ENCODE data around the gene FLT1.
A peak's percentile ranks its signal among the peaks of the same experiment; 100 is the strongest.

The FLT1 gene, protein sequence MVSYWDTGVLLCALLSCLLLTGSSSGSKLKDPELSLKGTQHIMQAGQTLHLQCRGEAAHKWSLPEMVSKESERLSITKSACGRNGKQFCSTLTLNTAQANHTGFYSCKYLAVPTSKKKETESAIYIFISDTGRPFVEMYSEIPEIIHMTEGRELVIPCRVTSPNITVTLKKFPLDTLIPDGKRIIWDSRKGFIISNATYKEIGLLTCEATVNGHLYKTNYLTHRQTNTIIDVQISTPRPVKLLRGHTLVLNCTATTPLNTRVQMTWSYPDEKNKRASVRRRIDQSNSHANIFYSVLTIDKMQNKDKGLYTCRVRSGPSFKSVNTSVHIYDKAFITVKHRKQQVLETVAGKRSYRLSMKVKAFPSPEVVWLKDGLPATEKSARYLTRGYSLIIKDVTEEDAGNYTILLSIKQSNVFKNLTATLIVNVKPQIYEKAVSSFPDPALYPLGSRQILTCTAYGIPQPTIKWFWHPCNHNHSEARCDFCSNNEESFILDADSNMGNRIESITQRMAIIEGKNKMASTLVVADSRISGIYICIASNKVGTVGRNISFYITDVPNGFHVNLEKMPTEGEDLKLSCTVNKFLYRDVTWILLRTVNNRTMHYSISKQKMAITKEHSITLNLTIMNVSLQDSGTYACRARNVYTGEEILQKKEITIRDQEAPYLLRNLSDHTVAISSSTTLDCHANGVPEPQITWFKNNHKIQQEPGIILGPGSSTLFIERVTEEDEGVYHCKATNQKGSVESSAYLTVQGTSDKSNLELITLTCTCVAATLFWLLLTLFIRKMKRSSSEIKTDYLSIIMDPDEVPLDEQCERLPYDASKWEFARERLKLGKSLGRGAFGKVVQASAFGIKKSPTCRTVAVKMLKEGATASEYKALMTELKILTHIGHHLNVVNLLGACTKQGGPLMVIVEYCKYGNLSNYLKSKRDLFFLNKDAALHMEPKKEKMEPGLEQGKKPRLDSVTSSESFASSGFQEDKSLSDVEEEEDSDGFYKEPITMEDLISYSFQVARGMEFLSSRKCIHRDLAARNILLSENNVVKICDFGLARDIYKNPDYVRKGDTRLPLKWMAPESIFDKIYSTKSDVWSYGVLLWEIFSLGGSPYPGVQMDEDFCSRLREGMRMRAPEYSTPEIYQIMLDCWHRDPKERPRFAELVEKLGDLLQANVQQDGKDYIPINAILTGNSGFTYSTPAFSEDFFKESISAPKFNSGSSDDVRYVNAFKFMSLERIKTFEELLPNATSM (N-terminal part only)

GRCh38 chr13:28494778-28495537, at the start of gene FLT1:
FLT1 (minus strand) TSS chr13:28495128; CDS start chr13:28494843, 285 bp downstream.
- DNase-seq, result no peak

GRCh38 chr13:28544026-28544425, 49.1 kb upstream of the FLT1 start:
- no peak for DNase-seq

DNA sequence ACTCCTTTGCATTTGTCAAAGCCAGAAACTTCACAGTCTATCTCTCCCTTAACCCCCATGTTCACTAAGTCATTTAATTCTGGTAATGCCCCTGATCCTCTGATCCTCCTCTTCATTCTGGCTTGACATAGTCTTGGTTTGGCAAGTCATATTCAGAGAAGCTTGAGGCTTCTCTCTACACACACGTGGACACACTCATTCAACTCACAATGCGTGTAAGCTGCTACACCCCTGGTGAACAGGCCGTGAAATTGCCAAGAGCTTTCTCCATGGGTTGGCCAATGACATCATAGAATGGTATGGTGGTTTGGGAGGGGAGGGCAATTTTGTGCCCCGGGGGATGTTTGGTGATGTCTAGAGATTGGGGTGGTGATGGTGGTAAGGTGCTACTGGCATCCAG, 47.9 kb upstream of the FLT1 start:
- no peak for DNase-seq

GRCh38 chr13:28541966-28542365, 47.0 kb upstream of the FLT1 start:
- no peak for DNase-seq

DNA sequence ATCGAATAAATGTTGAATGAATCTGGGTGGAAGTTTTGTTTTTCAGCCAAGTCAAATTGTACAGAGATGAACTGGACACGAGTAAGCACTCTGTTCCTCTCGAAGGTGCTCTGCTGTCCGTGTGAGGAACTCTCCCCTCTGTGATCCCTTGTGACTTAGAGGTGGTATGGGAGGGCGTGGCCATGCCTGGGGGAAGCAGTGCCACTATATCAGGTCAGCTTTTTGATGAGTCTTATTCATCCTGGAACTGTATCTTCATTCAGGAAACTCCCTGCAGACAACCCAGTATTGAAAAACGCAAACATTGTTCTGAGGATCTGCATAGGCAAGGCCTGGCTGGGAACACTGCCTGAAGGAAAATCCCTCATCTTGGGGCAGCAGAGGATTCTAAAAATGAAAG, 45.7 kb upstream of the FLT1 start:
- no peak for DNase-seq

DNA sequence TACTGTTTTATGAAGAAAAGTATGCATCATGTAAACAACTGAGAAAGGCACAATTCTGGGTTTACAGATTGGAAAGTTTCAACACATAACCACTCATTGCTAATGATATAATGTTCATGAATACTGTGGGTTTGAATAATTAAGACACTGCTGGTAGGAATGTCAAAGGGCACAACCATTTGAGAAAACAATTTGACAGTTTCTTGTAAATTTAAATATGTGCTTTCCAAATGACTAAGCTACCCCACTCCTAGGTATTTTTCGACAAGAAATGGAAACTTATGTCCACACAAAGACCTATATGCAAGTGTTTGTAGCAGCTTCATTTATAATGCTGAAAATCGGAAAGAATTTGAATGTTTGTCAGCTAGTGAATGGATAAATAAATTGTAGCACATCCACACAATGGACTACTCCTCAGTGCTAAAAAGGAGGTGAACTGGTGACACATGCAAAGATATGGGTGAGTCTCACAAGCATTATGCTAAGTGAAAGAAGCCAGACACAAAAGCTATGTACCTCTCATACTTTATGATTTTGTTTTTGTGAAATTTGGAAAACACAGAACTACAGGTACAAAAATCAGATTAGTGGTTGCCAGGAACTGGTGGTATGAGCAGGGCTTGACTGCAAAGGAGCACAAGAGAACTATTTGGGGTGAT, 44.8 kb upstream of the FLT1 start:
- no peak for DNase-seq

GRCh38 chr13:28538932-28539331, 44.0 kb upstream of the FLT1 start:
- no peak for DNase-seq

GRCh38 chr13:28537171-28537570, 42.2 kb upstream of the FLT1 start:
- DNase-seq, result no peak

DNA sequence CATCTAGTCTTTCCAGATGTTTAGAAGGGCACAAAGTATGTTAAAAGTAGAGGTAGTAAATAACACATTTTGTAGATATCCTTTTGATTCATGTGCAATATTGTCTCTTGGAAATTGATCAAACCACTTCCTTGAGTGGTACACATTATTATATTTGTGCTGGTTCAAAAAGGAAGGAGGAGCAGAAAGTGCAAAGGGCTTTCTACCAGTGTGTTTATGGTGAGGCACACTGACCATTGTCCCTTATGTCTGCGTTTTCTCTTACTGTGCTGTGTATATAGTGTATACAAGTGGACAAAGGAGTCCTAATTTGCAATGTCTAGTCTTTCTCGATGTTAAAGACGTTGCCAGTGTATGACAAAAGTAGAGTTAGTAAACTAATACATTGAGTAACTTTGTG, 41.4 kb upstream of the FLT1 start:
- DNase-seq, result no peak

GRCh38 chr13:28535734-28536133, 40.8 kb upstream of the FLT1 start:
- peak; percentile 1 for DNase-seq

DNA sequence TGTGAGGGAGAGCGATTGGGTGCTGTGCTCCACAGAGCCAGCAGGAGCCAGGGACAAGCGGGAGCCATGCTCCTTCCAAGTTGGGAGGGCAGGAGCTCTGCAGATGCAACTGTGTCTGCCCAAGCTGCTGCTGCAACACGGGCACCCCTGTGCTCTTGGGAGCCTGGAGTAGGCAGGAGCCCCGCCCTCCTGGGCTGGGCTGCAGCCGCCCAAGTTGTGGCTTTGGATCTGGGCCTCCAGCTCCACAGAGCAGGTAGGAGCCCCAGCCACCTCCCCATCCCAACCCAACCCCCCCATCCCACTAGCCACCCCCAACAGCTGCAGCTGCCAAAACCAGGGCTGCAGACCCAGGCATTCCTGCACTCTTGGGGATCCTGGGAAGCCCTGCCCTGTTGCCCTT, 39.9 kb upstream of the FLT1 start:
- DNase-seq, result no peak

DNA sequence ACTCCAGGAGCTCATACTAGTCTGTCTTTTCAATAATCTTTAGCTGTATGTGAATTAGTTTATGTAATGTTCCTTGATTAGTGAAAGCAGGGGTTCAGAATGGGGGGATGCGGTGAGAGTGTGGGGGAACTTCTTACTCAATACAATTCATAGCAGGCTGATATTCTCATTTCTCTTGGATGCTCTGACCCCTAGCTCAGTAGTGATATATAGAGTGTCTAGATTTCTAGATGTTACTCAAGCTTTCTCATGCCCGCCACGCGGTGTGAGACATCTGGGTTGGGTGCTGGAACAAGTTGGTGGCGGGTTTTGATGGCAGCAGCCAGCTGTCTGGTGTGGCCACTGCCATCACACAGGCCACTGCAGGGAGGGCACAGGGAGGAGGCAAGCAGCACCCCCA, 39.3 kb upstream of the FLT1 start:
- no peak for DNase-seq

DNA sequence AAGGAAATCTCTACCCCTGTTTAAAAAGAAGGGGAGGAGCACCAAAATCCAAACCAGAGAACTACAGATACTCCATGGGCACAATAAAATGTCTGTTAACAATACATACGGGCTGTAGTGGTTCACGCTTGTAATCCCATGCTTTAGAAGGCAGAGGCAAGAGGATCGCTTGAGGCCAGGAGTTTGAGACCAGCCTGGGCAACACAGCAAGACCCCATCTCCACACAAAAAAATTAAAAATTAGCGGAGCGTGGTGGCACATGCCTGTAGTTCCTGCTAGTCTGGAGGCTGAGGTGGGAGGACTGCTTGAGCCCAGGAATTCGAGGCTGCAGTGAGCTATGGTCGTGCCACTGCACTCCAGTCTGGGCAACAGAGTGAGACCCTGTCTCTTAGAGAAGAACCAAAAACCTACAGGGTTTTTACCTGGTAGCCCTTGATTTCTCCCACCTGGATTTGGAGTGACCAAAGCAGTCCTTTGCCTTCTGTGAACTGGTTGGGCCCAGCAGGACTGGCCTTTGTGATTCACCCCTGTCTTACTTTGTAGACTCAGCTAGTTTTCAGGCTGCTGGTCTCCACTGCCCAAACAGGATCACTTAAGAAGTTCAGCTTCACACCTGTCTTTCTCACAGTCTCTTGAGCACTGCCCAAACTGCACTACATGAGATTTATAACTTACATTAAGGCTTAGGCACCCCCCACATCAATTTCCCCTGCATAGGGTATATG, 38.7 kb upstream of the FLT1 start:
- DNase-seq, result no peak

- no peak for DNase-seq
Observed at GRCh38 chr13:28533125-28533436, 38.2 kb upstream of the FLT1 start.

DNA sequence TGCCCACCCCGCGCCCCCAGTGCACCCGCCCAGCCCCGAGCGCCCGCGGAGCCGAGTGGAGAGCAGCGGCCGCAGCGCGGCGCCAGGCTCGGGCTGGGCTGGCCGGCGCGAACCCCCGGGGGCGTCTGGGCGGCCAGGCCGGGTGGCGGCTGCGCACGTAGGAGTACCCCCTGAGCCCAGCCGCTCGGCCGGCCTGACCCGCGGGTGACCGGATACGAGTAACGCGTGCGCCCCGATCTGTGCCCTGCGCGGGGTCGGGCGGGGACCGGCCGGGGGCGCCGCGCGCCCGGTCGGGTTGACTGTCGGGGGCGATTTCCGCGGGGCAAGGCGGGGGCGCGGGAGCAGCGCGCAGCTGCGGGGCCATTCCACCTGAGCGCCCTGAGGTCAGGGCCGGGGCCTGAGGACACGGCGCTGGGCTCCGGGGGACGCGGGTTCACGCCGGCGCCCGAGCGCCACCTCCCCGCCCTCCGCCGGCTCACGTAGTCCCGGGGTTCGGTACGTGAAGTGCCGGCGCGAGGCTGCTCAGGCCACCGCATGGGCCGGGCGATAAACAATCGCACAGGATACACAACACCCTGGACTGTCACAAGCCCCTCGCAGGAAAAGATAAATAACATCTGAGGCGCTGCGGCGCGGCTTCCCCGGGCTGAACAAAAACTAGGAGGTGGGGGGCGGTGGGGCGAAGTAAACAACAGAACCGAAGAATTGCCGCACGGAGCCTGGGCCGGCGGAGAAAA, 37.6 kb upstream of the FLT1 start:
- no peak for DNase-seq

DNA sequence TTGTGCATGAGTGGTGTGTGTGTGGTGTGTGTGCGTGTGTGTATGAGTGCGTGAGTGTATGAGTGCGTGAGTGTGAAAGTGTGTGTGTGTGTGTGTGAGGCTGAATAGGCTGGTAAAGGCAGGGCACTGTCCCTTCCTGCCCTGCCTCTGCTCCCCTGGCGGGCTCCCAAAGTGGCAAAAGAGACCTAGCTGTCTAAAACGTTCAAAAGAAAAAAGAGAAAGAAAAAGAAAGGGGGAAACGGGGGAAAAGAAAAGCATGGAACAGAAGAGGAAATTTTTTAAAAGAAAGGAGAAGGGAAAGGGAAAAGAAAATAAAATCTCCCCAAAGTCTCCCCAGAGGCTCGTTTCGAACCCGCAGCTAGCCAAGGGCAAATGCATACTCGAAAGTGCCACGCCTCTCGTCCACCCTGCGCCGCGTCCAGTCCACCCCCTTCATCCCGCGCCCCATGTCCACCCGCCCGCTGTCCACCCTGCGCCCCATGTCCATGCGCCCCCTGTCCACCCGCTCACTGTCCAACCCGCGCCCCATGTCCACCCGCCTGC, 37.0 kb upstream of the FLT1 start:
- no peak for DNase-seq

DNA sequence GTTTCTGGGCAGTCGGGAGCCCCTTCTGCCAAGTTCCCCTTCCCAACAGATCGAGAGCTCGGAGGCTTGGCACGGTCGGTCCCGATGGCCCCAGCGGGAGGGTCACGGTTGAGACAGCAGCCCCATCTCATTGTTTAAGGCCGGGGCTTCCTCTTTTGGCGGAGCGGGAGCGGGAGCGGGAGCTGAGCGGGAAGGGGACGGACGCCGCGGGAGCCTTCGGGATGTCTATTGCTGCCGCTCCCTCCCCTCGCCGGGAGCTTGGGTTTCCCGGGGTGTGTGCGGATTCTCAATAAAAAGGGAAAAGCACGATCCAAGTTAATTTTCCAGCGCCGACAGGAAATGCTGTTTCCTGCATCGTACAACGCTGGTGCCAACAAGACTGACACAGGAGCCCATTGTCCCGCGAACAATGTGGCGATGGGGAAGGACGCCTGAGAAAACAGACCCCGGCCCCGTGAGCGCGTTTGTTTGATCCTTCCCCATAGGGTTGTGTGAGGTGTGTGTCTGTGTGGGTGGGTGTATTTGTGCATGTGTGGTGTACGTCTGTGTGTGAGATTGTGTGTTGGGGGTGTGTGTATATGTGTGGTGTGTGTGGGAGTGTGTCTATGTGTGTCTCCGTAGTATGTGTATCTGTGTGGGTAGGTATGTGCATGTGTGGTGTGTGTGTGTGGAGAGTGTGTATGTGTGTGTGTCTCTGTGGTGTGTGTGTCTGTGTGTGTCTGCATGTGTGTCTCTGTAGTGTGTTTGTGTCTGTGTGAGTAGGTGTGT, 36.3 kb upstream of the FLT1 start:
- no peak for DNase-seq

- DNase-seq, result no peak
Observed at GRCh38 chr13:28530729-28531076, 35.8 kb upstream of the FLT1 start.

- DNase-seq, result no peak
Observed at GRCh38 chr13:28529836-28530235, 34.9 kb upstream of the FLT1 start.

DNA sequence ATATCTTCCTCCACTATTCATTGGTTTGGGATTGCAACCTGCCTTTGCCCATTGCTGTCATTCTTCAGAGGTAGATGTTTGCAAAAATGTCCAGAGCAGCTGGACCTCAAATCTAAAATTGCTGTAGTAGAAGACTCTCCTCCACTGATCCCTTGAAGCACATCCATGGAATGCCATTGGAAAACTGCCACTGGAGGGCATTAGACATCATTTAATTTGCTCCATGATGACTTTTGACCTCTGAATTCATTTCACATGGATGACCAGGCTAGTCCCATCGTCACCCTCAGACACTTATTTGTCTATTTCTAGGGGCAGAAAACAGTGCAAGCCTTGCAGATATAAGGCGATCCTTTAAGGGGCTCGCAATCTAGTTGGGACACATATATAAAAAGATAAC, 33.9 kb upstream of the FLT1 start:
- DNase-seq, result no peak

Measured in OCI-M1 (cell line).